Dedifferentiated amniotic fluid mesenchymal stem cell (primary cell): ENCODE data around the gene AKAP8.

Experiments used
- DNase-seq: peaks from one replicate; pipeline ENCODE4 v3.0.0-alpha.2; 2016; ENCODE audit errors: extremely low spot score

AKAP8 gene

GRCh38 chr19:15332311-15332996 is 47.1 kb downstream of the AKAP8 start, which contains the start of gene BRD4:
Gene BRD4, minus strand, starts transcription at chr19:15332539. Its CDS starts 59,440 bp downstream, at chr19:15273099.
- DNase-seq = peak; percentile 32

- DNase-seq = no peak
Measured at GRCh38 chr19:15331419-15332310, 47.9 kb downstream of the AKAP8 start.

- DNase-seq = peak; percentile 34
Measured at GRCh38 chr19:15330801-15331418, 48.7 kb downstream of the AKAP8 start.

GRCh38 chr19:15328312-15328711 is 51.3 kb downstream of the AKAP8 start:
- DNase-seq = no peak

- DNase-seq = no peak
Measured at GRCh38 chr19:15324791-15325519, 54.6 kb downstream of the AKAP8 start.

GRCh38 chr19:15323496-15324235 is 55.9 kb downstream of the AKAP8 start:
- DNase-seq = no peak

GRCh38 chr19:15321739-15322138 is 57.8 kb downstream of the AKAP8 start:
- DNase-seq = no peak

GRCh38 chr19:15320116-15320515 is 59.5 kb downstream of the AKAP8 start:
- peak; percentile 81 for DNase-seq

- DNase-seq = peak; percentile 39
Measured at GRCh38 chr19:15318241-15318691, 61.3 kb downstream of the AKAP8 start.

- DNase-seq = no peak
Measured at GRCh38 chr19:15317392-15318071, 62.1 kb downstream of the AKAP8 start.

GRCh38 chr19:15316498-15316897 is 63.1 kb downstream of the AKAP8 start:
- DNase-seq = peak; percentile 41

GRCh38 chr19:15315101-15315500 is 64.5 kb downstream of the AKAP8 start:
- DNase-seq = no peak

- DNase-seq = no peak
Measured at GRCh38 chr19:15313649-15314279, 65.8 kb downstream of the AKAP8 start.

- no peak for DNase-seq
Measured at GRCh38 chr19:15307169-15307568, 72.4 kb downstream of the AKAP8 start.

- DNase-seq = no peak
Measured at GRCh38 chr19:15305582-15306334, 73.8 kb downstream of the AKAP8 start.

GRCh38 chr19:15304140-15304705 is 75.4 kb downstream of the AKAP8 start:
- DNase-seq = no peak
